HT-29 (cell line): ENCODE results near the gene KCNMB2. TPM values are rescaled to one million over a fixed set of nuclear protein-coding genes. Genes with fewer than 3 reads are reported as not detected.

Experiments
- DNase-seq: peaks from one replicate; pipeline ENCODE4 v3.0.0-alpha.2; 2015; ENCODE audit warnings: low spot score
- total RNA-seq: library from RNA; depleted of rRNA; stranded (reverse); fragments of >200 nt; shearing (Covaris generic); gene quantifications from 2 replicates; pipeline ENCODE4 v1.2.3, GENCODE V29; 2014

The KCNMB2 gene
- total RNA-seq, 1 experiment from 2014 or later = not detected

- DNase-seq = no peak
Observed at GRCh38 chr3:178568911-178569310, 32.7 kb downstream of the KCNMB2 start.

- no peak for DNase-seq
Observed at GRCh38 chr3:178569826-178570225, 33.6 kb downstream of the KCNMB2 start.

- no peak for DNase-seq
Observed at GRCh38 chr3:178583963-178584575, 47.8 kb downstream of the KCNMB2 start.

GRCh38 chr3:178584722-178585380 is 48.6 kb downstream of the KCNMB2 start:
- no peak for DNase-seq

- DNase-seq = no peak
Observed at GRCh38 chr3:178585454-178585853, 49.2 kb downstream of the KCNMB2 start.

- DNase-seq = no peak
Observed at GRCh38 chr3:178586076-178586475, 49.8 kb downstream of the KCNMB2 start.

GRCh38 chr3:178588628-178589027 is 52.4 kb downstream of the KCNMB2 start:
- no peak for DNase-seq

- DNase-seq = no peak
Observed at GRCh38 chr3:178593786-178594185, 57.5 kb downstream of the KCNMB2 start.

GRCh38 chr3:178597371-178597770 is 61.1 kb downstream of the KCNMB2 start:
- DNase-seq = no peak

- DNase-seq = no peak
Observed at GRCh38 chr3:178602856-178603255, 66.6 kb downstream of the KCNMB2 start.

GRCh38 chr3:178603735-178604134 is 67.5 kb downstream of the KCNMB2 start:
- DNase-seq = no peak

GRCh38 chr3:178618197-178618596 is 82.0 kb downstream of the KCNMB2 start:
- no peak for DNase-seq

- no peak for DNase-seq
Observed at GRCh38 chr3:178618896-178619295, 82.7 kb downstream of the KCNMB2 start.

- DNase-seq = no peak
Observed at GRCh38 chr3:178623666-178624255, 87.5 kb downstream of the KCNMB2 start.

- no peak for DNase-seq
Observed at GRCh38 chr3:178624276-178624675, 88.0 kb downstream of the KCNMB2 start.

GRCh38 chr3:178625053-178625600 is 88.9 kb downstream of the KCNMB2 start:
- no peak for DNase-seq

GRCh38 chr3:178628037-178628436 is 91.8 kb downstream of the KCNMB2 start:
- DNase-seq = no peak

- DNase-seq = no peak
Observed at GRCh38 chr3:178629430-178630178, 93.4 kb downstream of the KCNMB2 start.

GRCh38 chr3:178631950-178632349 is 95.7 kb downstream of the KCNMB2 start:
- no peak for DNase-seq

- DNase-seq = no peak
Observed at GRCh38 chr3:178634975-178635374, 98.7 kb downstream of the KCNMB2 start.

GRCh38 chr3:178637802-178638201 is 101.6 kb downstream of the KCNMB2 start:
- DNase-seq = no peak

- no peak for DNase-seq
Observed at GRCh38 chr3:178645503-178645902, 109.3 kb downstream of the KCNMB2 start.
